NCI-H748 treated with DMSO at 0.1 percent for 48 hours (cell line): ENCODE results near the gene SH3D21.

Source experiments
- DNase-seq: peaks from one replicate; lab custom pipeline; 2025; lab: John Stamatoyannopoulos, UW

Gene SH3D21

DNA sequence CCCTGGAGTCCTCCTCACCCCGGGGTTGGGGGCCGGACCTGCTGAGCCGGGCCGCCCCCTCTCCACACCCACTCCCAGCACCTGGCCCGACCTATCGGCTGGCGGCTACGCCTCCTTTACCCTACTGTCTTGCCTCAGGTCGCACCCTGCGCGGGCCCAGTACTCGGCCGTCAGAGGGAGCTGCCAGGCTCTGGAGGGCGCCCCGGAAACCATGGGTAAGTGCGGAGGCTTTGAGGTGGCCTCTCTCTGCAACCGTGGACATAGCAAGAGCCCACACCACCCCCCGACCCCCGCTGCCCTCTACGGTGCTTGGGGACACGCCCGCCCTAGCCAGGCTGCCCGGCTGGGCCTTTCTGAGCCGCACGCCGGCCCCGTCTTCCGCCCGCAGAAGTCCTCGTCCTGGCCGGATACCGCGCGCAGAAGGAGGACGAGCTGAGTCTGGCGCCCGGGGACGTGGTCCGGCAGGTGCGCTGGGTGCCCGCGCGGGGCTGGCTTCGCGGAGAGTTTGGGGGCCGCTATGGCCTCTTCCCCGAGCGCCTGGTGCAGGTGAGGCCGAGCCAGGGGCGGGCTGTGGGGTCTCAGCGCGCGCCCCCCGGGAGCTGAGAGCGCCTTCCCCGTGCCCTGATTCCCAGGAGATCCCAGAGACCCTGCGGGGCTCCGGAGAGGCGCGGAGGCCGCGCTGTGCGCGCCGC is at the start of gene SH3D21:
TSS of gene SH3D21 (plus strand) at position 159 of the 692 bp plus-strand sequence. CDS start at position 212, 53 bp downstream.
- DNase-seq, result no peak

DNA sequence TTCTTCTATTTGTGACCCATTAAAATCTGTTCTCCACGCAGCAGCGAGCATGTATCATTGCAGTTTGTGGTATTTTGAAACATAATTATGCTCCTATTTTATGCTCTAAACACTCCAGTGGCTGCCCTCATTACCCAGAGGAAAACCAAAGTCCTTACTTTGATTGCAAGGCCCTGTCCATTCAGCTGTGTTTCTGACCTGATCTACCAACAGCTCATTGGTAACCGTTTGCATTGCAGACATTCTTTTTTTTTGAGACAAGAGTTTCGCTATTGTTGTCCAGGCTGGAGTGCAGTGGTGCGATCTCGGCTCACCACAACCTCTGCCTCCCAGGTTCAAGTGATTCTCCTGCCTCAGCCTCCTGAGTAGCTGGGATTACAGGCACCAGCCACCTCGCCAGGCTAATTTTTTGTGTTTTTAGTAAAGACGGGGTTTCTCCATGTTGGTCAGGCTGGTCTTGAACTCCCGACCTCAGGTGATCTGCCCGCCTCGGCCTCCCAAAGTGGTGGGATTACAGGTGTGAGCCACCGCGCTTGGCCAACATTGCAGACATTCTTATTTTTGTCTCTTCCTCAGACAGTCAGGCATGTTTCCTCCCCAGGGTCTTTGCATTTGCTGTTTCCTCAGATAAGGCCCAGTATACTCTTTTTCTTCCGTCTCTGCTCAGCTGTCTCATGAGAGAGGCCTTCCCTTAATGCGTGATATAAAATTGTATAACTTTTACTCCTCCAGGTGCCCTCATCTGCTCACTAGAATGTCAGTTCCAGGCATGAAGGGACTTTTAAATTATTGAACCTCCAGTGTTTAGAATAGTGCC is 49.4 kb upstream of the SH3D21 start:
- DNase-seq, result no peak

DNA sequence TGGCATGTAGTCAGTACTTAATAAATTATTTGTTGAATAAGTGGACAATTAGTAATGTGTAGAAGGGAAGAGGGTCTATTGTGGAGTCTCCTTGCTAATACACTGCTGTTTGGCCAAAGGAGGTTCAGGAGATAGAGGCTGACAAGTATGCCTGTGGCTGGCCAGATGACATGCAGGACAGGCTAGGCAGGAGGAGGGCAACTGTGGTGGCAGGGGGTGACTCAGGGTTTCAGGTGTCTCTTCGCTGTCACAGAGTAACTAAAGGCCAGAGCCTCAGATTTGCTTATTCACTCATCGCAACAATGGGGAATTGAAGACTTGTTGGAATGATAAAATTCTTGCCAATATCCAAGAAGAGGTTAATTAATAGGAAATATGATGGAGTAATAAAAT is 48.8 kb upstream of the SH3D21 start:
- DNase-seq, result no peak

DNA sequence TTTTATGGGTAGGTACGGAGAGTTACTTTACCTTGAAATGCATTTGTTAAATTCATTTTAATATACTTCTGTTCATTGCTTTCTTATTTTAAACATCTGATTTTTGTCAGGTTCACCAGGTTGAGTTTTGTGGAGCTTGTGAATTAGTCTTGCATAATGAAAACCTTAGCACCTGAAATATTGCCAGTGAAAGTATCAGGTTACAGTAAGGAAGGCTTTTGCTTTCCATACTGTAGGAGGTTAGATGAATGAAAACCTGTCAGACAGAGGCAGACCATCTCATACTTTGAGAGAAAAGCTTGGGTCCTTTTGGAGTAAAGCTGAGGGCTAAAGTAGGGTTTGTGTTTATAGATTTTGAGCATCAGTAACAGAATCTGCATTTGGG is 47.2 kb upstream of the SH3D21 start:
- DNase-seq, result no peak

DNA sequence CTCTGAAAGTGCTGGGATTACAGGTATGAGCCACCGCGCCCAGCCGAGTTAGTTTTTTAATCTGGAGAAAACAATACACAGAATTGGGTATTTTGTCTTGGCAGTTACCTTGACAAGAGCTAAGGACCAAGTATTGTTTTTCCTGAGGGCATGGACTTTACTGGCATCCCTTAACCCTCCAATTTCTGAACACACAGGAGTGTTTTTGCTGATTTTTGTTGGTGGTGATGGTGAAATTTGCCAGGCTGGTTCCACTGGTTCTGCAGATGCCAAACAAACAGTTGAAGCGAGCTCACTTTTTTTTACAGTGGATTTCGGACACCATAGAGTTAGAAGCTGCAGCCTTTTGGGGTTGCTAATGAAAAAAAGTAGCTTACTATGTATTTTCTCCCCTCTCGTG is 37.2 kb upstream of the SH3D21 start:
- DNase-seq, result no peak

DNA sequence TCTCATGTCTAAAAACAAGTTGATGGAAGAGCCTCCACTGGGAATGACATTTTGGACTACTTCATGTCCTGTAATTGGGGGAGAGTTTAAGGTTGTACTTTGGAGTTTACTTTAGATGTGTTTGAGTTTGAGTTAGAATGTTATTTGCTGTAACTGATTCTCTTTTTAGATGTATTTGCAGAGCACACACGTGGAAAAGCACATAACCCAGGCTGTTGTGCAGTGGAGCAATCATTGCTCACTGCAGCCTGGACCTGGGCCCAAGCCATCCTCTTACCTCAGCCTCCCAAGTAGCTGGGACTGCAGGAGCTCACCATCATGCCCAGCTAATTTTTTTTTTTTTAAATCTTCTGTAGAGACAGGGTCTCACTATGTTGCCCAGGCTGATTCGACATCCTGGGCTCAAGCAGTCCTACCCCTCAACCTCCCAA is 36.7 kb upstream of the SH3D21 start:
- DNase-seq, result no peak

DNA sequence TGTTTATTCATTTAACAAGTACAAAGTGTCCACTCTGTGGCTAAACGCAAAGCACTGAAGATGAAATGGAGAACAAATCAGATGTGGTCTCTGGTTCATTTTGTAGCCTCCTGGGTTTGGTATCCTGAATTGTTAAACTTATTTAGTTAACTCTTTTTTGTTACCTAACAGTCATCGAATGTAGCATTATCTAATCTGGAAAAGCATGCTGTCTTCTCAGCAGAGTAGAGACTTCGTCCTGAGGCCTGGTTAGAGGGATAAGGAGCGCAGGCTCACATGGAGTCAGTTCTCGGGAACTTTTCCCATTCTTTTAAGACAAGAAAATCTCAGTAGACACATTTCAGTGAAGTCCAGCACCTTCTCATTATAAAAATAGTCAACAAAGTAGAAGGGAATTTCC is 33.1 kb upstream of the SH3D21 start:
- no peak for DNase-seq

DNA sequence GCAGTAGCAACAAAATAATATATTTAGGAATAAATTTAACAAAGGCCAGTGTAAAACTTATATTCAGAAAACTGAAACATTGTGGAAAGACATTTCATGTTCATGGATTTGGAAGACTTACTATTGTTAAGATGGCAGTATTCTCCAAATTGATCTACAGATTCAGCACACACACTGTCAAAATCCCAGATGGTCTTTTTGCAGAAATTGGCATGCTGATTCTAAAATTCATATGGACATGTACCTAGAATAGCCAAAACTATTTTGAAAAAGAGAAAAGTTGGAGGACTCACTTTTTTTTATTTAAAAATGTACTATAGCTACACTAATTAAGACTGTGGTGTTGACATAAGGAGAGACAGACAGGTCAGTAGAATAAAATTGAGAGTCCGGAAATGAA is 32.0 kb upstream of the SH3D21 start:
- no peak for DNase-seq

DNA sequence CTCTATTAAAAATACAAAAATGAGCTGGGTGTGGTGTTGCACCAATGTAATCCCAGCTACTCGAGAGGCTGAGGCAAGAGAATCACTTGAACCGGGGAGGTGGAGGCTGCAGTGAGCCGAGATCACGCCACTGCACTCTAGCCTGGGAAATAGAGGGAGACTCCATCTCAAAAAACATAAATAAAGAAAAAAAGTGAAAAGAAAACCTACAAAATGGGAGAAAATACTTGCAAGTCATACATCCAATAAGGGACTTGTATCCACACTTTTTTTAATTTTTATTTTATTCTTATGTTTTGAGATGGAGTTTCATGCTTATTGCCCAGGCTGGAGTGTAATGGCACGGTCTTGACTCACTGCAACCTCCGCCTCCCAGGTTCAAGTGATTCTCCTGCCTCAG is 29.5 kb upstream of the SH3D21 start:
- DNase-seq, result no peak

DNA sequence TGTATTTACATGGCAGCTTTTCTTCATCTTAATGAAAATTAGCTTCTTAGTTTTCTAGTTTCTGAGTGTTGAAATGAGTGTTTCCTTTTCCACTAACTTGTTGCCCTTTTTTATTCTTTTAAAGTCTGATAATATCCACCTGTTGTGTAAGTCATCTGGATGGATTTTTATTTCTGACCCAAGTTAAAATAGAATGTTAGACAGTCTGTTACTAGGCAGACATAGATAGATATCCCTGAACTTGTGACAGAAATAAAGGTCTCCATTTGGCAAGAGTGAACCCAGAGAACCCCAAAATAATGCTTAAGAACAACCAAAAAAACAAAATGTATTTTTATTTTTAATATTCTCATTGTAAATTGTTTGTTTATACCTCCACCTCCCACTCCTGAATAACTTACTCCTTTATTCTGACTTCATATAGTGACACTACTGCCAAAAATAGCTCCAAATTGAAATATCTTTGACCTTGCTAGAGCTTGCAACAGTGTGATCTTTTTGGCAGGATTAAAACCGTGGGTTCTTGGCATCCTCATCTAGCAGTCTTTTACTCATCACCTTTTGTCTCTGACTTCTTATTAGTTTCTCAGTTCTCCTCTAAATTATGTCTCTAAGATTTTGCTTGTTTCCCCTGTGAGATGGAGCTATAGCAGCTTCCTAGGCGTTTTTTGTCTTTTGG is 26.9 kb upstream of the SH3D21 start:
- no peak for DNase-seq

DNA sequence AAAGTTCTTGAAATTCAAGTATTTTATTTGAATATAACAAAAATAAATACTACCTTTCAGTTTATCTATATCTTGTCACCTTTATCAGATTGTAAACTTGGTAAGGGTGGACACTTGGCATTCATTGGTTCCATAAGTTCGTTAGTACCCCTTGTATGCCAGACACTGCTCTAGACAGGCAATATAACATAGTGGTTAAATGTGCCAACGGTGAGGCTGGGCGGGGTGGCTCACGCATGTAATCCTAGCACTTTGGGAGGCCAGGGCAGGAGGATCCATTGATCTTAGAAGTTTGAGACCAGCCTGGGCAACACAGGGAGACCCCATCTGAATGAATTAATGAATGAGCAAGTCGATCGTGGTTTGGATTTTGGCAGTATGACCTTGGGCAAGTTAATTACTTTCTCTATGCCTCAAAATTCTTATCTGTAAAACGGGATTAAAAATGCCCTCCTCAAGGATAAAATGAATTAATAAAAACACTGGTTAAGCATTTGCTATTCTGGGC is 26.3 kb upstream of the SH3D21 start:
- DNase-seq, result no peak

DNA sequence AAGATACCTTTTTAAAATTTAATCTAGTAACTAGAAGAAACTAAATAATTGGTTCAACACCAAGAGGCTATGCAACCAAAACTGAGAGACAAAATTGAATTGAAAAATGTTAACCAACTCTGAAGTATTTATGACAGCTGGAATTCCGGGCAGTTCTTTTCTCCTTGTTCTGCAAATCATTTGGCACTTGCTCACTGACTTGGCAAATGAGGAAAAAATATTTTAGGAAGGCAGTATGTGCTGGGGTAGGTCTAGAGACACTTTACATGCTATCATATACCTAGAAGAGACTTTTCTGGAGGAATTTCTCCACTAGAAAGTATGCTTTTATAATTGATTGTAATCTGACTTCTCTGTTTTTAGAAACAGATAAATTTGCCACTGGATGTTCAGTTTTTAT is 22.1 kb upstream of the SH3D21 start:
- DNase-seq, result no peak

DNA sequence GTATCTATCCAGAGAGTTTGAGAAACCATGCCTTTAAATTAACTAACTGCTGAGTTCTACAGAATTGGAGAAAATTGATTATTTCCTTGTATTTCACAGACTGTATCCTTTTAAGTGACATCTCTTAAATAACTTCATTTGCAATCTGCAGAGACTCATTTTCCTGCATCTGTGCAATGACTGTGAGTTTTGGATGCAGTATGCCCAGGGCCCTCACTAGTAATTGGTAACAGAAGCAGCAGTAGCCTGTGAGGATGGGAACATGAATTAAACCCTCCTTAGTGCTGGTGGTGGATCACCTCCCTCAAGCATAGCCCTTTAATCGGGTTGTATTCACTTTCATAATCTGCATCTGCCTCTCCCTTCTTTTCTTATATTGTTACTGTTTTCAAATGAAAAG is 21.7 kb upstream of the SH3D21 start:
- DNase-seq, result no peak

DNA sequence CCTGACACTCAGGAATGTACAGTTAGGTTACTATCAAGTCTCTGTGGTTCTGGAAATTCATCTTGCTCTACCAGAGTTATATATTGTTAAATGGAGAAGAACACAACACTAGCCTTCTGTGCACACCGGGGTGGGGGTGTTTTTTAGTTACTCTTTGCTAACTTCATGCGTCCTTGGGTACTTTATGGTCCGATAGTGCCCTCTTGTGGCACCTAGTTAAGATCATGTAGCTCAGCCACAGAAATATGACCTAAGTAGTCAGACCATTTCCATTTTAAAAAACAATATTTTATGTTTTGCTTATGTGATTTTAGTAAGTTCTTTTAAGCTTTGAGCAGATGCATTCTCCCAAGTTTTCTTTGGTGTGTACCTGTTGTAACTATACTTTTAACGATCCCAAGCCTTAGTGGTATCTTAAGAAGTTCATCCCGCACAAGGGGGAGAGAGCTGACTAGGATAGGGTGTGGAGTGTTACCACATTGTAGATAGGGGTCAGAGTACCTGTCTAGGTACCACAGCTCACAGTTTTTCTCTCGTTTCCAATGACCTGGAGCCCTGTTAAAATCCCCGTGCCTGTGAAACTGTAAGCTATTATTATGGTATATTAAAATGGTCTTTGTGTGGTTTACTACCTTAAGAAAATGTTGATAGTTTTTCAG is 20.6 kb upstream of the SH3D21 start:
- DNase-seq, result peak; percentile 4

DNA sequence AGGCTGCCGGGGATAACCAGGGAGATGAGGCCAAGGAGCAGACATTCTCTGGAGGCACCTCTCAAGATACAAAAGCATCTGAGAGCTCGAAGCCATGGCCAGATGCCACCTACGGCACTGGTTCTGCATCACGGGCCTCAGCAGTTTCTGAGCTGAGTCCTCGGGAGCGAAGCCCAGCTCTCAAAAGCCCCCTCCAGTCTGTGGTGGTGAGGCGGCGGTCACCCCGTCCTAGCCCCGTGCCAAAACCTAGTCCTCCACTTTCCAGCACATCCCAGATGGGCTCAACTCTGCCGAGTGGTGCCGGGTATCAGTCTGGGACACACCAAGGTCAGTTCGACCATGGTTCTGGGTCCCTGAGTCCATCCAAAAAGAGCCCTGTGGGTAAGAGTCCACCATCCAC is 19.4 kb upstream of the SH3D21 start:
- no peak for DNase-seq

DNA sequence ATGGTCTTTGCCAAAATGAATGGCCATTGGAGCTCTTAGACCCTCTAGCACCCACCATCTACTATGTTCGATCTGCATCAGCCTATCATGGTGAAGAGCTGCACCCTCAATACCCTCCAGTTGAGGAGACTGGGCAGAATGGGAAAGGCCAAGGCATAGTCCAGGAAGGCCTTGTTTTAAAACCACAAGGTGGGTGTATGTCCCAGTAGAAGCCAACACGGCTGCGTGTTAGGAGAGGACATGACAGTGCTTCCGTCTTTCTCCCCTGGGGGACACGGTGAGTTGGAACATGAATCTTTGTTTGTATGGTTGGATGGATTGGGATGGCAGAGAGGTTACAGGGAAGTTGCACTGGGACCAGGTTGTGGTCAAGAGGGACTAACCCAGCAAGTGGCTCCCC is 18.6 kb upstream of the SH3D21 start:
- DNase-seq, result no peak

DNA sequence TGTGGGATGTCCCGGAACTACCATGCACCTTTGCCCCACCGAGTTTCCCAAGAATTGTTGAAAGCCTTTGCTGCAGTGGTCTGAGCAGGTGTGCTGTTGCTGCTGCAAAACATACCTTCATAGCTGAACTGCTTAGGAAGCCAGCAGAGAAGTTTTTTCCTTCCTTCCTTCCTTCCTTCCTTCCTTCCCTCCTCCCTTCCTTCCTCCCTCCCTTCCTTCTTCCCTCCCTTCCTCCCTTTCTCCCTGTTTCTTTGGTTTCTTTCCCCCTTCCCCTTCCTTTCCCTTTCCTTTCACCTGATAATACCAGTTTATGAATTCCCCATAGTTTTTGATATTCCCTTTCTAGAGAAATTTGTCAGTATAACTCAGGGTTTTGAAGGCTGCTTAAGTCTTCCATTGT is 10.8 kb upstream of the SH3D21 start:
- DNase-seq, result no peak

DNA sequence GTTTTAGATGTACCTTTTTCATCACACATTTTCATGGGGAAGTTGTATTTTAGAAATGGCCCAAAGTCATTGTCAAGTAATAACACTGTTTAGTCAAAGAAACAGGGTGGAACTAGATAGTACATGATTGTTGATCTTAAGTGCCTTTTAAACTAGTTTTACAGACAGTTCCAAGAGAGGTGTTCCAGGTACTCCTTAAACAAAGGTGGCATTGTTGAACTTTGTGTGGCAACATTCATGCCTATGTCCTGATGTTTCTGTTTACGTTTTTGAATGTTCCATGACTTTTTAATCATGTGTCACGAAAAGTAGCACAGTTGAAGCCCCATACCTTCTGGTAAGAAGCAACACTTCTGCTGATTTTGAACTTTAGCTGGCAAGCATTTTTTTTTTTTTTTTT is 9.1 kb upstream of the SH3D21 start:
- DNase-seq, result no peak

DNA sequence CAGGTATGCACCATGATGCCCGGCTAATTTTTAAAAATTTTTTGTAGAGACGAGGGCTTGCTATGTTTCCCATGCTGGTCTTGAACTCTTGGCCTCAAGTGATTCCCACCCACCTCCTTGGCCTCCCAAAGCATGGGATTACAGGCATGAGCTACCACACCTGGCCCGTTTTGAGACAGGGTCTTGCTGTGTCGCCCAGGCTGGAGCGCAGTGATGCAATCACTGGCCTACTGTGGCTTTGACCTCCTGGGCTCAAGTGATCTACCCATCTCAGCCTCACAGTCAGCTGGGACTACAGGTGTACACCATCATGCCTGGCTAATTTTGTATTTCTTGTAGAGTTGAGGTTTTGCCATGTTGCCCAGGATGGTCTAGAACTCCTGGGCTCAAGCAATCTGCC is 7.5 kb upstream of the SH3D21 start:
- DNase-seq, result no peak

DNA sequence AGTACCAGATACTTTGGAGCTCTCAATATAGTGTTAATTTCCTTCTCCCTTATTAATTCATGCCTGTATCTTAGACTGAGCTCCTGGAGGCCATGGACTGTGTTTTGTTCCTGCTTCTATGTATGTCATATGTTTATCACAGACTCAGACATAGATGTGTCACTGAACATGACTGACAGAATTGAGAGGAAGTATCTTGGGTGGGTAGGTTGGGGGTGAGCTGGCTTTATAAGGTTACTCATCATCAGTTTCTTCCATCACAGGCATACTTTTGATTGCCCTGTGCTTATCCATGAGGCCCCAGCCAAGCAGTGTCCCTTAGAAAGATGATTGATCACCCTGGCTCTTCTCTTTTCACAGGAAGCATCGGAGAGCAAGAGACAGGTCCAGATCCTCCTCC is 5.6 kb upstream of the SH3D21 start:
- no peak for DNase-seq

DNA sequence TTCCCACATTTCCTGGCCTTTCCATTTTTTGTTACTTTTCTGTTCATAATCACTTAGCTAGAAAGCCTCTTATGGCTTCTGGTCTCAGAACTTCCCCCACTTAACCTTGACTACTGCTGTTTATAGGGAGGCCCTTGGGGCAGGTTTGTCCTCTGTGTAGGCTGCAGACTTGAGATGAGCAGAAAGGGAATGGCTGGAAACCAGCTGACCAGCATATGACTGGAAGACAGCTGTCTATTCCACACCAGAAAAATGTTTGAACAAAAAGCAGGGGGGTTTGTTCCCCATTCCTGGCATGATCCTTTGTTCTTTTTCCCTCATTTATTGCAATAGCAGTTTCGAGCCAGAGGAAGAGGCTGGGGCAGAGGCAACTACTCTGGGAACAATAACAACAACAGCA is 4.9 kb upstream of the SH3D21 start:
- DNase-seq, result no peak

DNA sequence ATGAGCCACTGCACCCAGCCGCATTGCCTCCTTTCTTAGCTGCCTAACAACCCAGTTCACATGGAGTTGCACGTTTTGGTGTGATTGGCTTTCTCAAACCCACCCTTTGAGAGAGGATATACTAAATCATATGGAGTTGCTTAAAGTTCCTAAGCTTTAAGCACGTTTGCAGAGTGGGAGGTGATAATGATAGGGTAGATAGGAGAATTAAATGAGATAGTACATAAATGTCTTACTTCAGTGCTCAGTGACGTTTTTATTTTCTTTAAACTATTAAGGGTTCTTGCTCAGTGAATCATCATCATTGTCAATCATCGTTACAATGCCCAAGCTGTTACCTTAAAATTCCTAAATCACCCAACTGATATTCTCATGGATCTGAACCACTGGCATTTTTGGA is 2.9 kb upstream of the SH3D21 start:
- no peak for DNase-seq
